Keratinocyte (primary cell): Measurements from ENCODE around the gene RPRD1B. TPM values are rescaled to one million over a fixed set of nuclear protein-coding genes. Genes with fewer than 3 reads are reported as not detected.

Experiments
- DNase-seq: peaks from one replicate; pipeline ENCODE4 v3.0.0-alpha.2; 2011; ENCODE audit warnings: low read depth, missing footprints, low spot score
- FAIRE-seq: peaks from 2 replicates; lab custom pipeline; 2011; peaks lifted over from hg19 to GRCh38; lab: Jason Lieb, UNC
- H2AFZ ChIP-seq: 2 replicates; pipeline ENCODE4 v1.6.0; 2012; ENCODE audit warnings: low read length, control low read depth, inconsistent platforms; ENCODE audit not compliant: control insufficient read depth
- H3K27ac ChIP-seq: 2 replicates; pipeline ENCODE4 v1.5.1; 2011; ENCODE audit warnings: low read length; ENCODE audit not compliant: control insufficient read depth, insufficient read depth
- H3K27me3 ChIP-seq: 3 replicates; pipeline ENCODE4 v1.6.0; 2011; ENCODE audit warnings: low read length; ENCODE audit not compliant: control insufficient read depth, insufficient read depth; ENCODE audit errors: extremely low read depth
- H3K36me3 ChIP-seq, 2 experiments: 2 replicates in 1 of 2; 3 replicates in 1 of 2; pipeline ENCODE4 v1.5.1; 2011; ENCODE audit warnings: low read length in 2 of 2, mild to moderate bottlenecking in 1 of 2; ENCODE audit not compliant: control insufficient read depth in 2 of 2, insufficient read depth in 2 of 2; ENCODE audit errors: extremely low read depth in 1 of 2
- H3K4me1 ChIP-seq: 3 replicates; pipeline ENCODE4 v1.5.1; 2011; ENCODE audit warnings: low read length; ENCODE audit not compliant: control insufficient read depth, insufficient read depth; ENCODE audit errors: extremely low read depth
- H3K4me2 ChIP-seq: 3 replicates; pipeline ENCODE4 v1.6.0; 2011; ENCODE audit warnings: low read depth, low read length; ENCODE audit not compliant: control insufficient read depth, insufficient read depth; ENCODE audit errors: extremely low read depth
- H3K4me3 ChIP-seq, 3 experiments: fragments of 200-600 bp in 1 of 3; sonication (generic) in 1 of 3; 2 replicates in 2 of 3; 3 replicates in 1 of 3; pipeline ENCODE4 v1.5.1; 2011 to 2016; ENCODE audit warnings: low read length in 3 of 3, mild to moderate bottlenecking in 3 of 3, control low read depth in 2 of 3, inconsistent platforms in 1 of 3, low read depth in 1 of 3, mixed read lengths in 1 of 3, mixed run types in 1 of 3, moderate library complexity in 1 of 3; ENCODE audit not compliant: control insufficient read depth in 2 of 3, insufficient read depth in 2 of 3; ENCODE audit errors: extremely low read depth in 1 of 3
- H3K79me2 ChIP-seq: 2 replicates; pipeline ENCODE4 v1.6.0; 2012; ENCODE audit warnings: low read length; ENCODE audit not compliant: control insufficient read depth, insufficient read depth
- H3K9ac ChIP-seq: 3 replicates; pipeline ENCODE4 v1.6.0; 2011; ENCODE audit warnings: low read length; ENCODE audit not compliant: control insufficient read depth, insufficient read depth; ENCODE audit errors: extremely low read depth
- H3K9me1 ChIP-seq: 3 replicates; pipeline ENCODE4 v1.6.0; 2011; ENCODE audit warnings: low read length; ENCODE audit not compliant: control insufficient read depth, insufficient read depth; ENCODE audit errors: extremely low read depth
- H3K9me3 ChIP-seq: 2 replicates; pipeline ENCODE4 v1.5.1; 2012; ENCODE audit warnings: low read depth, low read length; ENCODE audit not compliant: control insufficient read depth
- H4K20me1 ChIP-seq: 3 replicates; pipeline ENCODE4 v1.6.0; 2011; ENCODE audit warnings: low read length; ENCODE audit not compliant: control insufficient read depth, insufficient read depth; ENCODE audit errors: extremely low read depth
- EZH2 ChIP-seq: IDR thresholded peaks from one replicate; pipeline ENCODE4 v1.6.1; 2012; ENCODE audit warnings: inconsistent platforms, mild to moderate bottlenecking, low read length, moderate library complexity
- dilution Hi-C: fragments of 300-500 bp; cut with MboI; formaldehyde crosslinking; loops from one replicate; pipeline ENCODE4 v1.7.0; 2020; ENCODE audit warnings: low sequenced_read_pairs; ENCODE audit not compliant: extremely low pct_ligation_motif_present
- polyA plus RNA-seq, 5 experiments: library from polyadenylated mRNA; depleted of rRNA in 3 of 5; stranded (reverse) in 3 of 5; stranded (forward) in 1 of 5; unstranded in 1 of 5; fragments of >200 nt; gene quantifications; 1 replicate in 1 of 5; 2 replicates in 3 of 5; 3 replicates in 1 of 5; pipeline versions ENCODE4 v1.2.1 to v1.2.3, GENCODE V29; 2011 to 2012; ENCODE audit warnings: missing spikeins in 2 of 5, low read depth in 1 of 5, low replicate concordance in 1 of 5
- TF ChIP-seq, protein P1 (sequence below), 3 experiments: IDR thresholded peaks in 1 of 3; conservative IDR thresholded peaks in 1 of 3; optimal IDR thresholded peaks in 1 of 3; 2 replicates in 2 of 3; 3 replicates in 1 of 3; pipeline versions ENCODE3 to v1.5.1; 2011; ENCODE audit warnings: low read length in 3 of 3, mild to moderate bottlenecking in 3 of 3, moderate library complexity in 2 of 3, control low read depth in 1 of 3, inconsistent platforms in 1 of 3; ENCODE audit not compliant: insufficient read depth in 2 of 3; ENCODE audit errors: extremely low read depth in 1 of 3

Gene RPRD1B
- polyA plus RNA-seq, 1 donor (not counting 4 experiments of a cell fraction or from before 2014, with no cell fraction given), result 19.9 TPM

- no peak overlapping the region for H2AFZ ChIP-seq
- H3K27me3 ChIP-seq, result no peaks in the 10 kb centered on the region
- DNase-seq, result no peak
- no peaks in the 10 kb centered on the region for H3K79me2 ChIP-seq
- no peaks in the 10 kb centered on the region for H4K20me1 ChIP-seq
- H3K9me3 ChIP-seq, result no peaks in the 10 kb centered on the region
- no peak overlapping the region for H3K4me2 ChIP-seq
- no peak overlapping the region for H3K4me3 ChIP-seq
- H3K27ac ChIP-seq, result no peak overlapping the region
- no peak for TF ChIP-seq EZH2
- TF ChIP-seq, protein P1, sequence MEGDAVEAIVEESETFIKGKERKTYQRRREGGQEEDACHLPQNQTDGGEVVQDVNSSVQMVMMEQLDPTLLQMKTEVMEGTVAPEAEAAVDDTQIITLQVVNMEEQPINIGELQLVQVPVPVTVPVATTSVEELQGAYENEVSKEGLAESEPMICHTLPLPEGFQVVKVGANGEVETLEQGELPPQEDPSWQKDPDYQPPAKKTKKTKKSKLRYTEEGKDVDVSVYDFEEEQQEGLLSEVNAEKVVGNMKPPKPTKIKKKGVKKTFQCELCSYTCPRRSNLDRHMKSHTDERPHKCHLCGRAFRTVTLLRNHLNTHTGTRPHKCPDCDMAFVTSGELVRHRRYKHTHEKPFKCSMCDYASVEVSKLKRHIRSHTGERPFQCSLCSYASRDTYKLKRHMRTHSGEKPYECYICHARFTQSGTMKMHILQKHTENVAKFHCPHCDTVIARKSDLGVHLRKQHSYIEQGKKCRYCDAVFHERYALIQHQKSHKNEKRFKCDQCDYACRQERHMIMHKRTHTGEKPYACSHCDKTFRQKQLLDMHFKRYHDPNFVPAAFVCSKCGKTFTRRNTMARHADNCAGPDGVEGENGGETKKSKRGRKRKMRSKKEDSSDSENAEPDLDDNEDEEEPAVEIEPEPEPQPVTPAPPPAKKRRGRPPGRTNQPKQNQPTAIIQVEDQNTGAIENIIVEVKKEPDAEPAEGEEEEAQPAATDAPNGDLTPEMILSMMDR (optimal IDR thresholded peaks at IDR 0.05 in 1 of 3, IDR thresholded peaks at IDR 0.05 in 1 of 3, conservative IDR thresholded peaks at IDR 0.05 in 1 of 3; ENCODE audit: extremely low read depth in 1 of 3, insufficient read depth in 2 of 3, low read length in 3 of 3), result no peak
- H3K9me1 ChIP-seq, result no peaks in the 10 kb centered on the region
- dilution Hi-C loops, result no loop called here
- peaks cover 0 to 2% of the 10 kb centered on the region in 2 experiments for H3K36me3 ChIP-seq
- peaks cover 20% of the 10 kb centered on the region for H3K4me1 ChIP-seq
- no peak overlapping the region for H3K9ac ChIP-seq
- FAIRE-seq, result no peak
Measured at GRCh38 chr20:38139156-38139912, 105.8 kb downstream of the RPRD1B start.

DNA sequence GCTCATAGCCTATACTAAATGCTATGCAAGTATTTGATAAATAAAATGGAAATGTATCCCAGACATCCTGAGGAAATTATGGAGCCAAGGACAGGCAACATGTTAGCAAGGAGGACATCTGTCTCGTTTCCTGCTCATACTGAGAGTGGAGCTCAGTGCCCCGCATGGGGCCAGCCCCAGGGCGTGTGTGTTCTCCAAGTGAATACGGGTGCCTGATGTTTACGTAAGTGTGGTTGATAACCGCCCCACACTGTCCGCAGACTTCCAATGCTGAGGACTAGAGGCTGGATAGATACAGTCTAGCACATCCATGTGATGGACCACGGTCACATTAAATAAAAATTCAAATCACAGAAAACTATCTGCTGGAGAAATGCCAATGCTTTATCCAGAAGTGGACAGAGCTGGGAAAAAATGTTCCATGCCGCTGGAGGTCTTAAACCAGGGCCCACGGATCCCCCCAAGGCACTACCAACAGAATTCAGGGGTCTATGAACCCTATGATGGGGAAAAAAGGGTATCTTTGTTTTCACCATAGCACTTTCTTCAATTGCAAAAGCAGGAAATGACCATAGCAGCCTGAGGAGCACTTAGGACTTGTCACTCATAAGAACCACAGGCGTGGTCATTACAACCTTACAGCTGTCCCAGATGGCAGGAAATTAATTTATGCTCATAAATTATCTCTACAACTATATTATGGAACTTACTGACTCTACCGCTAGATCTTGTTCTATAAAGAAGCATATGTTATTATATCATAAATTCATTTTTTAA is 106.6 kb downstream of the RPRD1B start:
- Histone ChIP-seq H3K36me3 (peaks cover 0 to 2% of the 10 kb centered on the region in 2 experiments), H3K27me3 (no peaks in the 10 kb centered on the region), H3K4me2 (no peak overlapping the region), H3K27ac (no peak overlapping the region), H4K20me1 (no peaks in the 10 kb centered on the region), H3K9me3 (no peaks in the 10 kb centered on the region), H3K79me2 (no peaks in the 10 kb centered on the region), H3K4me1 (peaks cover 20% of the 10 kb centered on the region), H3K9me1 (no peaks in the 10 kb centered on the region), H3K4me3 (no peak overlapping the region), H2AFZ (no peak overlapping the region), H3K9ac (no peak overlapping the region)
- FAIRE-seq (no peak), DNase-seq (no peak)
- dilution Hi-C loops, result no loop called here
- TF ChIP-seq EZH2, result no peak
- TF ChIP-seq, protein P1 (optimal IDR thresholded peaks at IDR 0.05 in 1 of 3, IDR thresholded peaks at IDR 0.05 in 1 of 3, conservative IDR thresholded peaks at IDR 0.05 in 1 of 3; ENCODE audit: extremely low read depth in 1 of 3, insufficient read depth in 2 of 3, low read length in 3 of 3), result no peak
